ENCODE data around the gene ZNF277. TPM values are rescaled to one million over a fixed set of nuclear protein-coding genes. Genes with fewer than 3 reads are reported as not detected.

The ZNF277 gene
- polyA plus RNA-seq, 2 of the 4 experiments (the other 2 are of a cell fraction): 23.4 to 31.9 TPM

DNA sequence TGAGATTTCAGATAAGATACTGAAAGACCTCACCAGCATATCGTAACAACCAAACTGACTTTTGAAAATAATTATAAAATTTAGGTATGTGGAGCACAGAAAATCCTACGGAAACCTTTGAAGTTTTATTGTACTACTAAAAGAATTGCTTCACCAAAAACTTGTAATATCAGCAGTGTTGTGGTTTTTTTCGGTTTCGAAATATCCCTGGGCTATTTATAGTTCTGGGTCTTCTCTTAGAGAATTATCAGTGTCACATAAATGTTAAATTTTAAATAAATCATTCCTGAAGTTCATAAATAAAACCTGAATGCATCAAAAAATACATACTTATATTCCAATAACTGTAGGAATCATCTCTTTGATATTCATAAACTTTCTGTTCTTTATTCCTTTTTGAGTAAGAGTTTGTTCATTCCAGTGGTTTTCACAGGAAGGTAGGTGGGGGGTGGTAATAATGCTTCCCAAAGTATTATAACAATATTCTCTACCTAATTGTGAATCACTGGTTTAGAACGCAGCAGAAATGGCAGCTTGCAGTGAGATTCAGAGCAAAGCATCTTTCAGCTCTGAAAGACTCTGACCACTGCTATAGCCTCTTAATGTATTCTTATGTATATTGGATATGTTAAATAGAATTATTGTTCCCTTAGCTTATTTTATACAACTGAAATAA lies 60.2 kb downstream of the ZNF277 start:
- Histone ChIP-seq H3K4me3 (no peak overlapping the region), H3K4me2 (no peak overlapping the region), H3K4me1 (peaks cover 6% of the 10 kb centered on the region), H3K9me3 (no peaks in the 10 kb centered on the region), H3K27ac (no peak overlapping the region)
- WGBS (ENCODE audit: missing lambda C conversion rate): 88% methylated on average over 5 of the region's 5 CpGs
- CTCF ChIA-PET: interaction anchor here (0.5 to 0.7 kb wide), 3 partner anchors 246 to 499 kb away, joined by 3 read pairs; no protein-coding TSS in a partner anchor
- ATAC-seq (no peak), FAIRE-seq (no peak), DNase-seq (ENCODE audit: low read depth in 1 of 2, low spot score in 1 of 2) (no peak)
- TF ChIP-seq CHD2 (IDR thresholded peaks at IDR 0.05; ENCODE audit: low read length, partially characterized antibody) (no peak), ZSCAN20 (CRISPR knock-in tag; IDR thresholded peaks at IDR 0.05) (no peak), MYC (IDR thresholded peaks at IDR 0.05; ENCODE audit: borderline replicate concordance, low read length) (no peak), SMC3 (IDR thresholded peaks at IDR 0.05) (no peak), FOXS1 (CRISPR knock-in tag; IDR thresholded peaks at IDR 0.05) (no peak), RCOR1 (IDR thresholded peaks at IDR 0.05; ENCODE audit: low read depth, low read length) (no peak), SREBF2 (IDR thresholded peaks at IDR 0.05) (no peak), EHMT2 (IDR thresholded peaks at IDR 0.05; ENCODE audit: low read depth) (no peak), CBX8 (IDR thresholded peaks at IDR 0.05) (no peak), CEBPB (IDR thresholded peaks at IDR 0.05) (no peak), JUN (IDR thresholded peaks at IDR 0.05) (no peak), NFE2L2 (conservative IDR thresholded peaks at IDR 0.05; ENCODE audit: low read length) (no peak), CHD4 (IDR thresholded peaks at IDR 0.05; ENCODE audit: borderline replicate concordance) (no peak), RARB (CRISPR knock-in tag; IDR thresholded peaks at IDR 0.05) (no peak), EP300 (IDR thresholded peaks at IDR 0.05) (no peak)
- TF ChIP-seq, protein P1, sequence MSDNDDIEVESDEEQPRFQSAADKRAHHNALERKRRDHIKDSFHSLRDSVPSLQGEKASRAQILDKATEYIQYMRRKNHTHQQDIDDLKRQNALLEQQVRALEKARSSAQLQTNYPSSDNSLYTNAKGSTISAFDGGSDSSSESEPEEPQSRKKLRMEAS (IDR thresholded peaks at IDR 0.05): no peak
- TF ChIP-seq, protein P2, sequence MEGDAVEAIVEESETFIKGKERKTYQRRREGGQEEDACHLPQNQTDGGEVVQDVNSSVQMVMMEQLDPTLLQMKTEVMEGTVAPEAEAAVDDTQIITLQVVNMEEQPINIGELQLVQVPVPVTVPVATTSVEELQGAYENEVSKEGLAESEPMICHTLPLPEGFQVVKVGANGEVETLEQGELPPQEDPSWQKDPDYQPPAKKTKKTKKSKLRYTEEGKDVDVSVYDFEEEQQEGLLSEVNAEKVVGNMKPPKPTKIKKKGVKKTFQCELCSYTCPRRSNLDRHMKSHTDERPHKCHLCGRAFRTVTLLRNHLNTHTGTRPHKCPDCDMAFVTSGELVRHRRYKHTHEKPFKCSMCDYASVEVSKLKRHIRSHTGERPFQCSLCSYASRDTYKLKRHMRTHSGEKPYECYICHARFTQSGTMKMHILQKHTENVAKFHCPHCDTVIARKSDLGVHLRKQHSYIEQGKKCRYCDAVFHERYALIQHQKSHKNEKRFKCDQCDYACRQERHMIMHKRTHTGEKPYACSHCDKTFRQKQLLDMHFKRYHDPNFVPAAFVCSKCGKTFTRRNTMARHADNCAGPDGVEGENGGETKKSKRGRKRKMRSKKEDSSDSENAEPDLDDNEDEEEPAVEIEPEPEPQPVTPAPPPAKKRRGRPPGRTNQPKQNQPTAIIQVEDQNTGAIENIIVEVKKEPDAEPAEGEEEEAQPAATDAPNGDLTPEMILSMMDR (IDR thresholded peaks at IDR 0.05): no peak
- TF ChIP-seq, protein P3, sequence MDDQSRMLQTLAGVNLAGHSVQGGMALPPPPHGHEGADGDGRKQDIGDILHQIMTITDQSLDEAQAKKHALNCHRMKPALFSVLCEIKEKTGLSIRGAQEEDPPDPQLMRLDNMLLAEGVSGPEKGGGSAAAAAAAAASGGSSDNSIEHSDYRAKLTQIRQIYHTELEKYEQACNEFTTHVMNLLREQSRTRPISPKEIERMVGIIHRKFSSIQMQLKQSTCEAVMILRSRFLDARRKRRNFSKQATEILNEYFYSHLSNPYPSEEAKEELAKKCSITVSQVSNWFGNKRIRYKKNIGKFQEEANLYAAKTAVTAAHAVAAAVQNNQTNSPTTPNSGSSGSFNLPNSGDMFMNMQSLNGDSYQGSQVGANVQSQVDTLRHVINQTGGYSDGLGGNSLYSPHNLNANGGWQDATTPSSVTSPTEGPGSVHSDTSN (IDR thresholded peaks at IDR 0.05): no peak
- TF ChIP-seq, protein P4, sequence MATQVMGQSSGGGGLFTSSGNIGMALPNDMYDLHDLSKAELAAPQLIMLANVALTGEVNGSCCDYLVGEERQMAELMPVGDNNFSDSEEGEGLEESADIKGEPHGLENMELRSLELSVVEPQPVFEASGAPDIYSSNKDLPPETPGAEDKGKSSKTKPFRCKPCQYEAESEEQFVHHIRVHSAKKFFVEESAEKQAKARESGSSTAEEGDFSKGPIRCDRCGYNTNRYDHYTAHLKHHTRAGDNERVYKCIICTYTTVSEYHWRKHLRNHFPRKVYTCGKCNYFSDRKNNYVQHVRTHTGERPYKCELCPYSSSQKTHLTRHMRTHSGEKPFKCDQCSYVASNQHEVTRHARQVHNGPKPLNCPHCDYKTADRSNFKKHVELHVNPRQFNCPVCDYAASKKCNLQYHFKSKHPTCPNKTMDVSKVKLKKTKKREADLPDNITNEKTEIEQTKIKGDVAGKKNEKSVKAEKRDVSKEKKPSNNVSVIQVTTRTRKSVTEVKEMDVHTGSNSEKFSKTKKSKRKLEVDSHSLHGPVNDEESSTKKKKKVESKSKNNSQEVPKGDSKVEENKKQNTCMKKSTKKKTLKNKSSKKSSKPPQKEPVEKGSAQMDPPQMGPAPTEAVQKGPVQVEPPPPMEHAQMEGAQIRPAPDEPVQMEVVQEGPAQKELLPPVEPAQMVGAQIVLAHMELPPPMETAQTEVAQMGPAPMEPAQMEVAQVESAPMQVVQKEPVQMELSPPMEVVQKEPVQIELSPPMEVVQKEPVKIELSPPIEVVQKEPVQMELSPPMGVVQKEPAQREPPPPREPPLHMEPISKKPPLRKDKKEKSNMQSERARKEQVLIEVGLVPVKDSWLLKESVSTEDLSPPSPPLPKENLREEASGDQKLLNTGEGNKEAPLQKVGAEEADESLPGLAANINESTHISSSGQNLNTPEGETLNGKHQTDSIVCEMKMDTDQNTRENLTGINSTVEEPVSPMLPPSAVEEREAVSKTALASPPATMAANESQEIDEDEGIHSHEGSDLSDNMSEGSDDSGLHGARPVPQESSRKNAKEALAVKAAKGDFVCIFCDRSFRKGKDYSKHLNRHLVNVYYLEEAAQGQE (IDR thresholded peaks at IDR 0.05): no peak
- POLR2A ChIA-PET: no interaction called here

DNA sequence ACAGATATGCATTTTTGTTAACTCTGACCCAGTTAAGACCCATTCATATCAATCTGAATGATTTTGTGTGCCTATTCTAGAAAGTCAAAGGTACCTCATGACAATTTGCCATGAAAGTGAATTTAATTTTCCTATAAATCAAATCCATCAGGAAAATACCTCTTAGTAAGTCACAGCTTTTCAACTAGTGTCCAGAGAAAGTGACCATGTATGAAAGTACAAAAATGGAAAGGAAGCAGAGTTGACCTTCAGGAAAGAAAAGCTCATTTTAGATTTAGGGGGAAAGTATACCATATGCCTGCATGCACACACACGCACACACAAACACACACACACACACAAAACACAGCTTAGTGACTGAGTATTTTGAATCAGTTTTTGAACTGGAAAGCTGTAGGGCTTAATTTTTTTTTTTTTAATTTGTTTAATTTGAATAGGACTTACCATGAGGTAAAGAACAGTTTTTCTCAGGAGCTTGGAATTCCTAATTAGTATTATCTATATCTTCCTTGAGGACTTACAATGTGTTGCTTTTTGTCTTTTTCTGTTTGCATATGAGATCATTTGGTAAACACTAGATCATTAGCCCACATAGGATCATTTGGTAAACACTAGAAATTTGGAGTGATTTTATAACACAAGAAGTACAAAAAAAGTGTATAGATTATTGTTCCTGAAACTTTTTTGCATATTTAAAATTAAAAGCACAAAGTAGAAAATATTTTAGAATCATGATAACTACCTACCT lies 61.6 kb downstream of the ZNF277 start:
- no peak for ATAC-seq
- POLR2A ChIA-PET: no interaction called here
- no peaks in the 10 kb centered on the region for H3K9me3 ChIP-seq
- no peak for DNase-seq (ENCODE audit: low read depth in 1 of 2, low spot score in 1 of 2)
- CTCF ChIA-PET: interaction anchor here (0.6 to 0.8 kb wide), 2 partner anchors 13 to 858 kb away, joined by 3 read pairs; no protein-coding TSS in a partner anchor
- no peak overlapping the region for H3K27ac ChIP-seq
- no peak overlapping the region for H3K4me3 ChIP-seq
- FAIRE-seq: no peak
- WGBS (ENCODE audit: missing lambda C conversion rate): 92% methylated on average over 1 of the region's 1 CpG
- H3K4me1 ChIP-seq: peaks cover 6% of the 10 kb centered on the region
- no peak overlapping the region for H3K4me2 ChIP-seq
- TF ChIP-seq MYC (IDR thresholded peaks at IDR 0.05; ENCODE audit: borderline replicate concordance, low read length) (no peak), JUNB (IDR thresholded peaks at IDR 0.05) (no peak), MAZ (IDR thresholded peaks at IDR 0.05; ENCODE audit: borderline replicate concordance, low read depth, low read length) (no peak), ESRRA (IDR thresholded peaks at IDR 0.05; ENCODE audit: borderline replicate concordance, low read length) (no peak), ZFP36 (IDR thresholded peaks at IDR 0.05; ENCODE audit: borderline replicate concordance, partially characterized antibody) (no peak), FOXS1 (CRISPR knock-in tag; IDR thresholded peaks at IDR 0.05) (no peak), KDM5A (IDR thresholded peaks at IDR 0.05) (no peak), POLR2A (IDR thresholded peaks at IDR 0.05; ENCODE audit: low read length) (no peak), TP53 (CRISPR knock-in tag; IDR thresholded peaks at IDR 0.05) (no peak), EP300 (IDR thresholded peaks at IDR 0.05) (no peak), KDM1A (IDR thresholded peaks at IDR 0.05; ENCODE audit: low read depth) (no peak), BHLHE40 (IDR thresholded peaks at IDR 0.05; ENCODE audit: low read depth, low read length) (no peak)
- TF ChIP-seq, protein P5, sequence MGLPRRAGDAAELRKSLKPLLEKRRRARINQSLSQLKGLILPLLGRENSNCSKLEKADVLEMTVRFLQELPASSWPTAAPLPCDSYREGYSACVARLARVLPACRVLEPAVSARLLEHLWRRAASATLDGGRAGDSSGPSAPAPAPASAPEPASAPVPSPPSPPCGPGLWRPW (IDR thresholded peaks at IDR 0.05): no peak
